Measurements from ENCODE around the gene KCNH3.
"Not testable (repeated sequence)": the region's sequence is repeated elsewhere in the genome, so short reads cannot be mapped to it uniquely, and the experiment has no call there.

The KCNH3 gene

DNA sequence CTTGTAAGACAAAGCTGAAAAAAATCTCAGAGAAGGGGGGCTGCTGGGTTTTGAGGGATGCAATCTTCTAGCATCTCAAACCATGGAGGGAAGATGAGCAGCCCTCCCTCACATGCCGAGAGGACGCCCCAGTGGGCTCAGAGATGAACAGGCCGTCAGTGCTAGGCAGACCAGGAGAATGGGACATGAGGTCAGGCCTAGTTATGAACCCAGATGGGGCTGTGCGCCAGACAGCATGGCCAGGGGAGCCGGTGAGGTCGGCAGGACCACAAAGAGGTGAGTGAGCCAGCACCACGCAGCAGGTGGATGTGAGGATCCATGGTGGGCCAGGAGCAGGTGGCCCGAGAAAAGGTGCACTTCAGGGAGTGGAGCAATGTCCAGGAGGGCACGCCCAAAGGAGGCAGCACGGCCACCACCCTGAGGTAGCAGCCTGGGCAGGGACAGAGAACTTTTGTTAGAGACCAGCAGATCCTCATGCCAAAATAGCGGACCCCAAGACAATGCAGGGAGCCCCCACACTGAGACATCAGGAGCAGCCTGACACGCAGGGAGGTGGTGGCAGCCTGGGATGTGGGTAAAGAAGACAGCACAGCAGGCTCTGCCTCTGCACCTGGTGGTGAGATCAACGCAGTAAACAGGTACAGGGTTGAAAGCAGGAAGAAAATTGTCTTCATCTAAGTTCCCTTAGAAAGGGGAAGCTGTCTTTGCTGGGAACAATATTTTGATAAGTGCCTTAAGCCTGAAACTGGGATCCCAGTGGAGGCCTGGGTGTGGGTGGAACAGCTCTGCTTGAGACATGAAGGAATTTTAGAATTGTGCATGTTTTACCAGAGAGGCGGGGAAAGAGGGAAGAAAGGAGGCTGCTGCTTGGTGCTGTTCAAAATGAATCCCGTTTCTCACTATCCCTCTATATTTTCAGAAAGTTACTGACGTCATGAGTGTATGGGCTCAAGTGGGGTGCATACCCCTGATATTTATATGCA, 46.9 kb downstream of the KCNH3 start:
- H3K4me1 ChIP-seq (ENCODE audit: control insufficient read depth in 1 of 2, insufficient read depth in 2 of 2, low read length in 2 of 2): peaks cover 0 to 3% of the 10 kb centered on the region in 2 donors
- H3K4me3 ChIP-seq (ENCODE audit: low read depth in 1 of 2, low read length in 2 of 2): no peak overlapping the region

DNA sequence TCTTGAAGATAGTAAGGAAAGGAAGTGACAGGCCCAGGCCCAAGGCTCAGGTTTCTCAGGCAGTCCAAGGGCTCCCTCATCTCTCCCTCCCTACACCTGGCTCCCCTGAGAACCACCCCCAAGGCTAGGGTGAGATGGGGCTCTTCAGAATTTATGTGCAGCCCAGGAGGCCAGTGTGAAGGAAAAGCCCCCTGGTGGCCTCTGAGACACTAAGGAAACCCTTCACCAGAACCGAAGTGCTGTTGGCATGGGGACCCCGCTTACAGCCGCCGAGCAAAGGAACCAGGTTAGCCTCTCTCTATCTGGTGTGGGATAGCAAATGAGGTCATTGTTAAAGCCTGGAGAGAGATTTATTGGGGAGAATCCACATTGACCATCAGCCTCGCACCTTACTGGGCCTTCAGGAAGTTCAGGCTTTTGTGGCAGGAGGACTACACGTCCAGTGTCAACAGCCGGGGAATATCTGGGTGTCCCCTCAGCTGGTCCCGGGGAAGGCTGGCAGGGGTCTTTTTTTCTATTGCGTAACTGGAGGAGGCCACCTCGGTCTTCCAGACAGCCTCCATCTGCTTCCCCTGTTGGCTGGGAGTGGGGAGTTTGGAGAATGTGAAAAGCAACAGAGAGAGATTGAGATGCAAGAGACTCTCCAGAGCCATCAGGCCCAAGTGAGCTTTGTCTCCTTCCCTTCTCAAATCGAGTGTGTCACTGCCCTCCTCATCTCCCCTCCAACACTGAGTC, 48.5 kb downstream of the KCNH3 start:
- Histone ChIP-seq H3K4me1 (ENCODE audit: control insufficient read depth in 1 of 2, insufficient read depth in 2 of 2, low read length in 2 of 2) (peaks cover 0 to 3% of the 10 kb centered on the region in 2 donors), H3K9ac (ENCODE audit: low read depth in 1 of 2, low read length in 2 of 2) (no peak overlapping the region), H3K27me3 (ENCODE audit: control insufficient read depth in 1 of 2, insufficient read depth in 2 of 2, low read length in 2 of 2) (no peaks in the 10 kb centered on the region), H3K27ac (ENCODE audit: low read depth, low read length) (no peak overlapping the region), H3K4me3 (ENCODE audit: low read depth in 1 of 2, low read length in 2 of 2) (no peak overlapping the region), H3K36me3 (ENCODE audit: control insufficient read depth in 1 of 2, insufficient read depth in 2 of 2, low read length in 2 of 2) (peaks cover 0 to 8% of the 10 kb centered on the region in 2 donors), H3K9me3 (ENCODE audit: control insufficient read depth in 1 of 2, low read length in 2 of 2) (no peaks in the 10 kb centered on the region)

More for the DNA sequence above, 46.9 kb downstream of the KCNH3 start:
- H3K36me3 ChIP-seq (ENCODE audit: control insufficient read depth in 1 of 2, insufficient read depth in 2 of 2, low read length in 2 of 2): peaks cover 0 to 10% of the 10 kb centered on the region in 2 donors
- no peak overlapping the region for H3K9ac ChIP-seq (ENCODE audit: low read depth in 1 of 2, low read length in 2 of 2)
- no peaks in the 10 kb centered on the region for H3K9me3 ChIP-seq (ENCODE audit: control insufficient read depth in 1 of 2, low read length in 2 of 2)
- H3K27me3 ChIP-seq (ENCODE audit: control insufficient read depth in 1 of 2, insufficient read depth in 2 of 2, low read length in 2 of 2): no peaks in the 10 kb centered on the region
- no peak overlapping the region for H3K27ac ChIP-seq (ENCODE audit: low read depth, low read length)

DNA sequence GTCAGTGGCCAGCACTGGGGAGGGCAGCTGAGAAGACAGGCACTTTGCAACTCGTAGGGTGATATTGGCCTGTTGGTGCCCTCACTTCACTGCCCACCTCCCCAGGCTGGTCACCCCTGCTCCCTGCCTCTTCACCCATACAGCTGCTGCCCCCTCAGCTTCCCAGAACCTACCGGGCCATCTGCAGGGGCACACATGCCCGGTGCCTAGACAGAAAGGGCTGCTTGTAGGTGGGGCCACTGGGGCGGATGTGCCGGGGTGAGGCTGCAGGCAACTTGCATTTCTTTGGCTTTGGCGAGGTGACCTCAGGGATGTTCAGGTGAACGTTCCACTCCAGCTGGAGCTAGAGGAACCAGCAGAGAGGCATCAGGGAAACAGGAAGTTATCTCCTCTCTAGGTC, 49.5 kb downstream of the KCNH3 start:
- no peak overlapping the region for H3K4me3 ChIP-seq (ENCODE audit: low read depth in 1 of 2, low read length in 2 of 2)
- no peaks in the 10 kb centered on the region for H3K27me3 ChIP-seq (ENCODE audit: control insufficient read depth in 1 of 2, insufficient read depth in 2 of 2, low read length in 2 of 2)
- no peak overlapping the region for H3K27ac ChIP-seq (ENCODE audit: low read depth, low read length)
- H3K9me3 ChIP-seq (ENCODE audit: control insufficient read depth in 1 of 2, low read length in 2 of 2): no peaks in the 10 kb centered on the region
- H3K36me3 ChIP-seq (ENCODE audit: control insufficient read depth in 1 of 2, insufficient read depth in 2 of 2, low read length in 2 of 2): peaks cover 0 to 4% of the 10 kb centered on the region in 2 donors
- peaks cover 0 to 3% of the 10 kb centered on the region in 2 donors for H3K4me1 ChIP-seq (ENCODE audit: control insufficient read depth in 1 of 2, insufficient read depth in 2 of 2, low read length in 2 of 2)
- H3K9ac ChIP-seq (ENCODE audit: low read depth in 1 of 2, low read length in 2 of 2): no peak overlapping the region

DNA sequence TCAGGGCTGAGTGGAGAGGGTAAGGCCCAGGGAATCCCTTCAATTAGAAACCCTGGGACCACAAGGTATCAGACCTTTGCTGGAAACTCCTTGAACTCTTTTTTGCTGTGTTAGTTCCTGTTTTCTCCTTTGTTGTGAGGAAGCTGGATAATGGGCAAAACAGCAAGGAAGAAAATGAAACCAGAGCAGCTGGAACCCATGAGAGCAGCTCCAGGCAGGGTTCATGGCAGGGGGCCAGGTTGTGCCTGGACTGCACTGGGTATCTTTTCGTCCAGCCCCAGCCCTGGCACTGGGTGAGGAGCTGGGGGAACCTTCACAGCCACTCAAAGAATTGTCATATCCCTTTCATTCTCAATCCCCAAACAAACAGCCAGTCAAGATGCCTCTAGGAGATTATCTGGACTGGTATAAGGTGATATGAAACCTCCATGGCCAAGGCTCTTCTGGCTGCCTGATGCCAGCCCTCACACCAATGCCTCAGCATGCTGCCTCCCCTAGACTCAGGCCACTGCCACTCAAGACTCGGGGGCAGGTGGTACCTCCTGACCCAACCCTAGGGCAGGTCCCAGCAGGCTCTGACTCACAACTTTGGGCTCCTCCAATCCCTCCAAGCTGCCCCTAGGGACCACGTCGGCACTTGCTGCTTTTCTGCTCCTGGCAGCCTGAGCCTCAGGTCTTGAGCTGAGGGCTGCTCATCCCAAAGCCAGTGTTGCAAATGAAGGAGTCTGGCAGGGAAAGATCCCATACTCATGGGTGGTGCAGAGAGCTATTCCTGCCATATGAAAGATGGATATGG, 50.1 kb downstream of the KCNH3 start:
- H3K4me1 ChIP-seq (ENCODE audit: control insufficient read depth in 1 of 2, insufficient read depth in 2 of 2, low read length in 2 of 2): peaks cover 0 to 3% of the 10 kb centered on the region in 2 donors
- H3K9ac ChIP-seq (ENCODE audit: low read depth in 1 of 2, low read length in 2 of 2): no peak overlapping the region
- no peaks in the 10 kb centered on the region for H3K9me3 ChIP-seq (ENCODE audit: control insufficient read depth in 1 of 2, low read length in 2 of 2)
- H3K4me3 ChIP-seq (ENCODE audit: low read depth in 1 of 2, low read length in 2 of 2): no peak overlapping the region
- H3K27ac ChIP-seq (ENCODE audit: low read depth, low read length): no peak overlapping the region
- H3K36me3 ChIP-seq (ENCODE audit: control insufficient read depth in 1 of 2, insufficient read depth in 2 of 2, low read length in 2 of 2): no peaks in the 10 kb centered on the region
- no peaks in the 10 kb centered on the region for H3K27me3 ChIP-seq (ENCODE audit: control insufficient read depth in 1 of 2, insufficient read depth in 2 of 2, low read length in 2 of 2)

DNA sequence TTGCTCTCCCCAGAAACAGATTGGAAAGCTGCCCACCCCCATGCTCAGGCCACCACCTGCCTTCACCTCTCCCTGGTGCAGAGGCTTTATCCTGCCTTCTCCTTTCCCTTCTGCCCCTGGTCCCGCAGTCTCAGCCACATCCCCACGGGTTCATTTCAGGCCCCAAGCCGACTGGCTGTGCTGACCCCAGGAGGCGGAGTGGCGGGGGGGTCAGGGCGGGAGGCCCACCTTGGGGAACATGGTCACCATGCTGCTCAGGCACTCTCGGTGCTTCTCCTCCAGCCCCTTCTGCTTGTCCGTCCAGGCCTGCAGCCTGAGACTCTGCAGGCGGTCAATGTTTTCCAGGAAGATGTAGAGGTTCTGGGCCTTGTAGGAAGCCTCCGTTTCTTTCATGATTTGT, 59.7 kb downstream of the KCNH3 start:
- Histone ChIP-seq H3K4me1 (ENCODE audit: control insufficient read depth in 1 of 2, insufficient read depth in 2 of 2, low read length in 2 of 2) (no peaks in the 10 kb centered on the region), H3K36me3 (ENCODE audit: control insufficient read depth in 1 of 2, insufficient read depth in 2 of 2, low read length in 2 of 2) (no peaks in the 10 kb centered on the region), H3K27ac (ENCODE audit: low read depth, low read length) (no peak overlapping the region), H3K9ac (ENCODE audit: low read depth in 1 of 2, low read length in 2 of 2) (no peak overlapping the region), H3K27me3 (ENCODE audit: control insufficient read depth in 1 of 2, insufficient read depth in 2 of 2, low read length in 2 of 2) (no peaks in the 10 kb centered on the region), H3K9me3 (ENCODE audit: control insufficient read depth in 1 of 2, low read length in 2 of 2) (no peaks in the 10 kb centered on the region), H3K4me3 (ENCODE audit: low read depth in 1 of 2, low read length in 2 of 2) (no peak overlapping the region)

DNA sequence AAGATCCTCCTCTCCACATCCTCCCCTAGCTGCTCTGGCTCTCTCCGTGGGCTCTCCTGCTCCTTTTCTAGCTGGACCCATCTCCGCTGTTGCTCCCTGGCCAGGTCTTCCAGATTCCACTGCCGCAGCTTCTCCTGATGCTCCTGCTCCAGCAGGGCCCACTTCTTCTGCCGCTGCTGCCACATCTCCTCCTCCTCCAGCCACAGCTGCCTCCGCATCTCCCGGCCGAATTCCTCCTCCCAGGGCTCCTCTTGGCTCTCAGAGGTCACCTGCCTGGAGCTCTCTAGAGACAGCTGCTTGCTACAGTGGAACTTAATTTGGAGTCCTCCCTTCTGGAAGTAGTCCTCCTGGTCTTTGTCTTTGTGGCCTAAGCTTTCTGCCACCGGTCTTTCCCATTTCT, 61.1 kb downstream of the KCNH3 start:
- H3K27me3 ChIP-seq (ENCODE audit: control insufficient read depth in 1 of 2, insufficient read depth in 2 of 2, low read length in 2 of 2): no peaks in the 10 kb centered on the region
- no peaks in the 10 kb centered on the region for H3K9me3 ChIP-seq (ENCODE audit: control insufficient read depth in 1 of 2, low read length in 2 of 2)
- H3K4me1 ChIP-seq (ENCODE audit: control insufficient read depth in 1 of 2, insufficient read depth in 2 of 2, low read length in 2 of 2): no peaks in the 10 kb centered on the region
- no peak overlapping the region for H3K9ac ChIP-seq (ENCODE audit: low read depth in 1 of 2, low read length in 2 of 2)
- H3K4me3 ChIP-seq (ENCODE audit: low read depth in 1 of 2, low read length in 2 of 2): no peak overlapping the region
- H3K36me3 ChIP-seq (ENCODE audit: control insufficient read depth in 1 of 2, insufficient read depth in 2 of 2, low read length in 2 of 2): no peaks in the 10 kb centered on the region
- H3K27ac ChIP-seq (ENCODE audit: low read depth, low read length): no peak overlapping the region

DNA sequence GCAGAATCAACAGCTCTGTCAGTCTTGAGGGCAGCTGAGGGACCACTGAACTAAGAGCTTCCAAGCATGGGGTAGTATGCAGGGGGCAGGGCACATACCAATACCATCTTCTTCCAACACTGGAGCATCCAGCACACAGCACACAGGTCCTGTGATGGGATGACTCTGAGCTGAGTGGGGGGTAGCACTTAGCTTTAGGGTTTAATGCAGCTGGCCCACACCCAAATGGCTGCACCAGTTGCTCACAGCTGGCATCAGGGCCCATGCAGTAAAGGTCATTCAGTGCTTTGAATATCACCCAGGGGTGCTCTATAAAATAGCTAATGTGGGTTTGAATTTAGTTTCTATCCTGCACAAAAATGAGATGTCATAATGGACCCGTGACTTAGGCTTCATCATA, 64.9 kb downstream of the KCNH3 start:
- H3K4me3 ChIP-seq (ENCODE audit: low read depth in 1 of 2, low read length in 2 of 2): no peak overlapping the region
- no peak overlapping the region for H3K9ac ChIP-seq (ENCODE audit: low read depth in 1 of 2, low read length in 2 of 2)
- H3K27me3 ChIP-seq (ENCODE audit: control insufficient read depth in 1 of 2, insufficient read depth in 2 of 2, low read length in 2 of 2): no peaks in the 10 kb centered on the region
- H3K36me3 ChIP-seq (ENCODE audit: control insufficient read depth in 1 of 2, insufficient read depth in 2 of 2, low read length in 2 of 2): no peaks in the 10 kb centered on the region
- H3K27ac ChIP-seq (ENCODE audit: low read depth, low read length): no peak overlapping the region
- no peaks in the 10 kb centered on the region for H3K4me1 ChIP-seq (ENCODE audit: control insufficient read depth in 1 of 2, insufficient read depth in 2 of 2, low read length in 2 of 2)
- no peaks in the 10 kb centered on the region for H3K9me3 ChIP-seq (ENCODE audit: control insufficient read depth in 1 of 2, low read length in 2 of 2)

DNA sequence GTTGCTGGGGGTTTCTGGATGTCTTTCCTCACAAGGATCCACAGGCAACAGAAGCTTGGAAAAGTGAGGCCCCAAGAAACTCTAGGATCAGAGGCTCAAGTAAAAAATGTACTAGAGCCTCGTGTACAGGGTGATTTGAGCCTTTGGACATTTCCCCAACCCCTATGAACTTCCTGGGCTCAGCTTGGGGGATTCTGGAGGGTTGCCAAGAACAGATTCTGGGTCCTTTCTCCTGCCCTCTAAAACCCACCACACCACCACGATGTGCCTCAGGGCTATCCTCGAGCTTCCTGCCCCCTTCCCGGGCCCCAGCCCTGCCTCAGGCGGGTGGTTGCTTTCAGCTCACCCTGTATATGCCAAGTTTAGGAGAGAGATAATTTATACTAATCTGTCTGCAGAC, 66.0 kb downstream of the KCNH3 start:
- no peak overlapping the region for H3K27ac ChIP-seq (ENCODE audit: low read depth, low read length)
- no peaks in the 10 kb centered on the region for H3K9me3 ChIP-seq (ENCODE audit: control insufficient read depth in 1 of 2, low read length in 2 of 2)
- H3K36me3 ChIP-seq (ENCODE audit: control insufficient read depth in 1 of 2, insufficient read depth in 2 of 2, low read length in 2 of 2): no peaks in the 10 kb centered on the region
- H3K27me3 ChIP-seq (ENCODE audit: control insufficient read depth in 1 of 2, insufficient read depth in 2 of 2, low read length in 2 of 2): no peaks in the 10 kb centered on the region
- no peaks in the 10 kb centered on the region for H3K4me1 ChIP-seq (ENCODE audit: control insufficient read depth in 1 of 2, insufficient read depth in 2 of 2, low read length in 2 of 2)
- no peak overlapping the region for H3K4me3 ChIP-seq (ENCODE audit: low read depth in 1 of 2, low read length in 2 of 2)
- H3K9ac ChIP-seq (ENCODE audit: low read depth in 1 of 2, low read length in 2 of 2): no peak overlapping the region

DNA sequence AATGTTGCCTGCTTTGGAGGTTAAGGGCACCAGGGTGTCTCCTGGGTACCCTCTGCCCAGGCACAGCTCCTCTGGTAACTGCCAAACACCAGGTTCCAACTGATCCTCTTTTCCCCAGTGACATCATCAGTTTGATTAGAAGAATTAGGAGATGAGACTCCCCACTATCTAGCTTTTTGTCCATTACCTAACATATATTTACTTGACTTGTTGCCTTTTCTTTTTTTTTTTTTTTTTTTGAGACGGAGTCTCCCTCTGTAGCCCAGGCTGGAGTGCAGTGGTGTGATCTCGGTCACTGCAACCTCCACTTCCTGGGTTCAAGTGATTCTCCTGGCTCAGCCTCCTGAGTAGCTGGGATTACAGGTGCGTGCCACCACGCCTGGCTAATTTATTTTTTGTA, 66.7 kb downstream of the KCNH3 start, which contains the start of gene FAM186B:
FAM186B (minus strand) TSS at position 101 of the 400 bp plus-strand sequence. CDS start 162 bp downstream, outside the sequence.
- not testable (repeated sequence) for H3K27me3 ChIP-seq (ENCODE audit: control insufficient read depth in 1 of 2, insufficient read depth in 2 of 2, low read length in 2 of 2); H3K4me1 ChIP-seq (ENCODE audit: control insufficient read depth in 1 of 2, insufficient read depth in 2 of 2, low read length in 2 of 2); H3K27ac ChIP-seq (ENCODE audit: low read depth, low read length); H3K9ac ChIP-seq (ENCODE audit: low read depth in 1 of 2, low read length in 2 of 2); H3K9me3 ChIP-seq (ENCODE audit: control insufficient read depth in 1 of 2, low read length in 2 of 2); H3K36me3 ChIP-seq (ENCODE audit: control insufficient read depth in 1 of 2, insufficient read depth in 2 of 2, low read length in 2 of 2); H3K4me3 ChIP-seq (ENCODE audit: low read depth in 1 of 2, low read length in 2 of 2)
